HG02623 (cell line): ENCODE results near the gene LDB1.

ENCODE experiments used
- ATAC-seq: cut with Tn5 transposase; IDR thresholded peaks from one replicate; pipeline ENCODE4 v1.9.1; 2021; ENCODE audit warnings: moderate library complexity; ENCODE audit not compliant: unreplicated experiment

The LDB1 gene

GRCh38 chr10:102065561-102066398 lies 54.4 kb downstream of the LDB1 start:
- peak; percentile 23 for ATAC-seq

- ATAC-seq, result peak; percentile 85
Observed at GRCh38 chr10:102064868-102065560, 55.2 kb downstream of the LDB1 start, which contains the start of gene HPS6. Gene HPS6 (plus strand): TSS chr10:102065349. CDS start chr10:102065475, 126 bp downstream.

GRCh38 chr10:102064503-102064867 lies 55.7 kb downstream of the LDB1 start:
- ATAC-seq, result no peak

- ATAC-seq, result no peak
Observed at GRCh38 chr10:102059987-102060386, 60.2 kb downstream of the LDB1 start.
